ENCODE results near the gene DGKI.

- TF ChIP-seq ZNF768 (tag by site-specific recombination; IDR thresholded peaks at IDR 0.05) = no peak
- TF ChIP-seq, protein P1, sequence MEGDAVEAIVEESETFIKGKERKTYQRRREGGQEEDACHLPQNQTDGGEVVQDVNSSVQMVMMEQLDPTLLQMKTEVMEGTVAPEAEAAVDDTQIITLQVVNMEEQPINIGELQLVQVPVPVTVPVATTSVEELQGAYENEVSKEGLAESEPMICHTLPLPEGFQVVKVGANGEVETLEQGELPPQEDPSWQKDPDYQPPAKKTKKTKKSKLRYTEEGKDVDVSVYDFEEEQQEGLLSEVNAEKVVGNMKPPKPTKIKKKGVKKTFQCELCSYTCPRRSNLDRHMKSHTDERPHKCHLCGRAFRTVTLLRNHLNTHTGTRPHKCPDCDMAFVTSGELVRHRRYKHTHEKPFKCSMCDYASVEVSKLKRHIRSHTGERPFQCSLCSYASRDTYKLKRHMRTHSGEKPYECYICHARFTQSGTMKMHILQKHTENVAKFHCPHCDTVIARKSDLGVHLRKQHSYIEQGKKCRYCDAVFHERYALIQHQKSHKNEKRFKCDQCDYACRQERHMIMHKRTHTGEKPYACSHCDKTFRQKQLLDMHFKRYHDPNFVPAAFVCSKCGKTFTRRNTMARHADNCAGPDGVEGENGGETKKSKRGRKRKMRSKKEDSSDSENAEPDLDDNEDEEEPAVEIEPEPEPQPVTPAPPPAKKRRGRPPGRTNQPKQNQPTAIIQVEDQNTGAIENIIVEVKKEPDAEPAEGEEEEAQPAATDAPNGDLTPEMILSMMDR (tag by site-specific recombination; IDR thresholded peaks at IDR 0.05) = no peak
- TF ChIP-seq ZNF561 (tag by site-specific recombination; IDR thresholded peaks at IDR 0.05; ENCODE audit: borderline replicate concordance) = no peak
- TF ChIP-seq TCF7L2 (IDR thresholded peaks at IDR 0.05; ENCODE audit: borderline replicate concordance, low read depth, low read length) = no peak
- no peak for TF ChIP-seq ZNF24 (tag by site-specific recombination; IDR thresholded peaks at IDR 0.05)
- no peak for TF ChIP-seq ZNF580 (tag by site-specific recombination; IDR thresholded peaks at IDR 0.05)
- TF ChIP-seq ZFP3 (tag by site-specific recombination; IDR thresholded peaks at IDR 0.05; ENCODE audit: low read depth) = no peak
- no peak for TF ChIP-seq ZNF530 (tag by site-specific recombination; IDR thresholded peaks at IDR 0.05; ENCODE audit: low read depth)
- TF ChIP-seq ZNF629 (tag by site-specific recombination; IDR thresholded peaks at IDR 0.05) = no peak
- TF ChIP-seq ZBTB17 (tag by site-specific recombination; IDR thresholded peaks at IDR 0.05) = no peak
- TF ChIP-seq, protein P2, sequence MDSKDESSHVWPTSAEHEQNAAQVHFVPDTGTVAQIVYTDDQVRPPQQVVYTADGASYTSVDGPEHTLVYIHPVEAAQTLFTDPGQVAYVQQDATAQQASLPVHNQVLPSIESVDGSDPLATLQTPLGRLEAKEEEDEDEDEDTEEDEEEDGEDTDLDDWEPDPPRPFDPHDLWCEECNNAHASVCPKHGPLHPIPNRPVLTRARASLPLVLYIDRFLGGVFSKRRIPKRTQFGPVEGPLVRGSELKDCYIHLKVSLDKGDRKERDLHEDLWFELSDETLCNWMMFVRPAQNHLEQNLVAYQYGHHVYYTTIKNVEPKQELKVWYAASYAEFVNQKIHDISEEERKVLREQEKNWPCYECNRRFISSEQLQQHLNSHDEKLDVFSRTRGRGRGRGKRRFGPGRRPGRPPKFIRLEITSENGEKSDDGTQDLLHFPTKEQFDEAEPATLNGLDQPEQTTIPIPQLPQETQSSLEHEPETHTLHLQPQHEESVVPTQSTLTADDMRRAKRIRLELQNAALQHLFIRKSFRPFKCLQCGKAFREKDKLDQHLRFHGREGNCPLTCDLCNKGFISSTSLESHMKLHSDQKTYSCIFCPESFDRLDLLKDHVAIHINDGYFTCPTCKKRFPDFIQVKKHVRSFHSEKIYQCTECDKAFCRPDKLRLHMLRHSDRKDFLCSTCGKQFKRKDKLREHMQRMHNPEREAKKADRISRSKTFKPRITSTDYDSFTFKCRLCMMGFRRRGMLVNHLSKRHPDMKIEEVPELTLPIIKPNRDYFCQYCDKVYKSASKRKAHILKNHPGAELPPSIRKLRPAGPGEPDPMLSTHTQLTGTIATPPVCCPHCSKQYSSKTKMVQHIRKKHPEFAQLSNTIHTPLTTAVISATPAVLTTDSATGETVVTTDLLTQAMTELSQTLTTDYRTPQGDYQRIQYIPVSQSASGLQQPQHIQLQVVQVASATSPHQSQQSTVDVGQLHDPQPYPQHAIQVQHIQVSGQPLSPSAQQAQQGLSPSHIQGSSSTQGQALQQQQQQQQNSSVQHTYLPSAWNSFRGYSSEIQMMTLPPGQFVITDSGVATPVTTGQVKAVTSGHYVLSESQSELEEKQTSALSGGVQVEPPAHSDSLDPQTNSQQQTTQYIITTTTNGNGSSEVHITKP (tag by site-specific recombination; IDR thresholded peaks at IDR 0.05) = no peak
- TF ChIP-seq YY1 (tag by site-specific recombination; IDR thresholded peaks at IDR 0.05) = no peak
Observed at GRCh38 chr7:137696376-137696775, 150.4 kb downstream of the DGKI start.
